ENCODE data around the gene FUT1.
"Not testable (repeated sequence)": the region's sequence is repeated elsewhere in the genome, so short reads cannot be mapped to it uniquely, and the experiment has no call there.

The FUT1 gene

GRCh38 chr19:48752496-48753365, at the start of gene FUT1:
Gene FUT1, minus strand, starts transcription at chr19:48752641. Its CDS starts 1,360 bp downstream, at chr19:48751281.
- DNase-seq (ENCODE audit: low spot score) = peak; percentile 82

GRCh38 chr19:48799358-48800300, 47.2 kb upstream of the FUT1 start:
- no peak for DNase-seq (ENCODE audit: low spot score)

- peak; percentile 66 for DNase-seq (ENCODE audit: low spot score)
Observed at GRCh38 chr19:48798937-48799336, 46.5 kb upstream of the FUT1 start.

- no peak for DNase-seq (ENCODE audit: low spot score)
Observed at GRCh38 chr19:48797103-48797502, 44.7 kb upstream of the FUT1 start.

- no peak for DNase-seq (ENCODE audit: low spot score)
Observed at GRCh38 chr19:48796298-48797083, 44.0 kb upstream of the FUT1 start.

- DNase-seq (ENCODE audit: low spot score) = no peak
Observed at GRCh38 chr19:48795685-48796070, 43.2 kb upstream of the FUT1 start.

GRCh38 chr19:48795055-48795684, 42.7 kb upstream of the FUT1 start:
- peak; percentile 95 for DNase-seq (ENCODE audit: low spot score)

- DNase-seq (ENCODE audit: low spot score) = no peak
Observed at GRCh38 chr19:48794291-48794690, 41.9 kb upstream of the FUT1 start.

- DNase-seq (ENCODE audit: low spot score) = no peak
Observed at GRCh38 chr19:48793271-48793670, 40.8 kb upstream of the FUT1 start.

- DNase-seq (ENCODE audit: low spot score) = not testable (repeated sequence)
Observed at GRCh38 chr19:48787331-48787730, 34.9 kb upstream of the FUT1 start.

- DNase-seq (ENCODE audit: low spot score) = not testable (repeated sequence)
Observed at GRCh38 chr19:48786422-48786821, 34.0 kb upstream of the FUT1 start.

GRCh38 chr19:48784527-48784926, 32.1 kb upstream of the FUT1 start:
- DNase-seq (ENCODE audit: low spot score) = no peak

- DNase-seq (ENCODE audit: low spot score) = no peak
Observed at GRCh38 chr19:48780631-48781391, 28.4 kb upstream of the FUT1 start.

- no peak for DNase-seq (ENCODE audit: low spot score)
Observed at GRCh38 chr19:48779636-48780035, 27.2 kb upstream of the FUT1 start.

- DNase-seq (ENCODE audit: low spot score) = no peak
Observed at GRCh38 chr19:48777720-48778119, 25.3 kb upstream of the FUT1 start.

GRCh38 chr19:48777139-48777538, 24.7 kb upstream of the FUT1 start:
- no peak for DNase-seq (ENCODE audit: low spot score)

- DNase-seq (ENCODE audit: low spot score) = no peak
Observed at GRCh38 chr19:48772503-48772953, 20.1 kb upstream of the FUT1 start.

- DNase-seq (ENCODE audit: low spot score) = no peak
Observed at GRCh38 chr19:48770734-48771472, 18.5 kb upstream of the FUT1 start.

GRCh38 chr19:48770266-48770665, 17.8 kb upstream of the FUT1 start:
- no peak for DNase-seq (ENCODE audit: low spot score)

All from ecto neural progenitor cell (in vitro differentiated cells).